Fibroblast of skin of right quadriceps (primary cell): ENCODE results near the gene ACVR1B.

Experiments
- DNase-seq: peaks from one replicate; pipeline ENCODE4 v3.0.0-alpha.2; 2013

Gene ACVR1B

GRCh38 chr12:52006726-52007157 is 55.2 kb downstream of the ACVR1B start, which contains the start of gene TAMALIN:
Gene TAMALIN, plus strand, starts transcription at chr12:52006946. Its CDS starts 74 bp downstream, at chr12:52007020.
- DNase-seq: peak; percentile 72

DNA sequence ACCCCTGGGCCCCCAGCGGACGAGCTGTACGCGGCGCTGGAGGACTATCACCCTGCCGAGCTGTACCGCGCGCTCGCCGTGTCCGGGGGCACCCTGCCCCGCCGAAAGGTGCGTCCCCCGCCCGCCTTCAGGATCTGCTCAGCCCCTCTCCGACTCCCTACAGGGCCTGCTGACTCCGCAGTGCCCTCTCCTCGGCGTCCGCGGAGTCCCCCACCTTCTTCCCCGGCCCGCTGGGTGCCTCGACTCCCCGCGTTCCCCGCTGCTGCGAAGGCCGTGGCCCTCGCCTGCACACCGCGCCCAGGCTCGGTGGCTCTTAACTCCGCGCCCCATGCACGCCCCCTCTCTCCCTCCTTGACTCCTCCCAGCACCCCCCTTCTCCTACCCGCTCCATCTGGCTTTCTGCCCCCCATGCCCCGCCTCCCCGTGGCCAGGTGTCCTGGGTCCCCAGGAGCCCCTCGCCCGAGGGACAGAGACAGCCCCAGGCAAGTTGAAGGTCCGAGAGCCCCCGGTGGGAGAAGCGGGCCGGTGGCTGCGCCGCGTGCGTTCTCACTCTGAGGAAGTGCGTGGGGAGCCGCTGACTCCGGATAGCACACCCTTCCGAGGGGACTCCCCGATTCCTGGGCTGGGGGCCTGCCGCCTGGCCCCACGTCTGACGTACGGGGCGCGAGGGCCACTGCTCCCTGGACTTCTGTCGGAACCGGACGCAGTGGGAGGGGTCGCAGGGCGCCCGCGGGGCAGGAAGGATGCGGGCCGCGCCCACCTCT is 55.8 kb downstream of the ACVR1B start:
- no peak for DNase-seq

DNA sequence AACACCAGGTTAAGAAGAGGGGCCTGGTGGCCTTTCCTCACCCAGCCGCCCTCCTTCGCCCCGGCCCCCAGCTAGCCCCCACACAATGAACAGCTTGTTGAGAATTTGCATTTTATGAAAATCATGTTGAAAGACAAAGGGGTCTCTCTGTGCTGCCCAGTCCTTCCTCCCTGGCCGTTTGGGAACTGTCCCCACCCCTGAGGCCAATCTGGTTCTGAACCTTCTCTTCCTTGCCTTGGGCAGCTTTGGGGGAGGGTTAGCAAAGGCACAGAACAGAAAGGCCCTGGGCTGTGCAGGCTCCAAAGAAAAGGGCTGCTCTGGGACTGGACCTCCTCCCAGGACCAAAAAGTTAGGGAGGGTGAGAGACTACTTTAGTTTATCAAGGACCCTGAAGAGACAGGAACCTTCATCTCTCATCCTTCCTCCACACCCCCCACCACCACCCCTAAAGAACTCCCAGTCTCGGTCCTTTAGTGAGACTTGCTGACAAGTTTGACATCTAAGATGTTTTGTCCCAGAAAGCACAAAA is 56.5 kb downstream of the ACVR1B start:
- DNase-seq: no peak

DNA sequence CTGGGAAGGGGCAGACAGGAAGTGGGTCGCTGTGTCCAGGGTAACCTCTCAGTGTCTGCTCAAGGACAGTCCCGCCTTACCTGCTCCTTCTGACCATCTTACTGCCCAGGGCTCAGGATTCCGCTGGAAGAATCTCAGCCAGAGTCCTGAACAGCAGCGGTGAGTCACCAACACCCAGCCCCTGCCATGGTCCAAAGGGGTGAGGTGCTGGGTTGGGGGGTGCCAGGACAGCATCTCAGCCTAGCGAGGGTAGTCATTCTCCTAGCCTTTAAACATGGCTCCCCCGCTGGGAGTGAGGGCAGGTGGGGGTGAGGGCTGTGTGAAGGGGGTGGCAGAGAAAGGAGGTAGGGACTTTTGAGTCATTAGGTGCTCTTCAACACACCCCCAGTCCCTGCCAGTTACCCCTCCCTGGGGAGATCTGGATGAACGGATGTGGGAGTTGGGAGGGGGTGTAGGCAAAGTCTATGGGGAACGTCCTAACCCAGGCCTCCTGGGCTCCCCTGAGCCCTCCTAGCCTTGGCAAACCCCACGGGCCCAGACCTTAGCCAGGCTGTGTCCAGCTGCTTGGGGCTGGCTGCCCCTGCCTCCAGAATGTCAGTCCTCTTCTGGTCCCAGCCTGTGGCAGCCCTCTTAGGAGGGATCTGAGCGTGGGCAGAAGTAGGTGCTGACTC is 57.7 kb downstream of the ACVR1B start:
- no peak for DNase-seq

DNA sequence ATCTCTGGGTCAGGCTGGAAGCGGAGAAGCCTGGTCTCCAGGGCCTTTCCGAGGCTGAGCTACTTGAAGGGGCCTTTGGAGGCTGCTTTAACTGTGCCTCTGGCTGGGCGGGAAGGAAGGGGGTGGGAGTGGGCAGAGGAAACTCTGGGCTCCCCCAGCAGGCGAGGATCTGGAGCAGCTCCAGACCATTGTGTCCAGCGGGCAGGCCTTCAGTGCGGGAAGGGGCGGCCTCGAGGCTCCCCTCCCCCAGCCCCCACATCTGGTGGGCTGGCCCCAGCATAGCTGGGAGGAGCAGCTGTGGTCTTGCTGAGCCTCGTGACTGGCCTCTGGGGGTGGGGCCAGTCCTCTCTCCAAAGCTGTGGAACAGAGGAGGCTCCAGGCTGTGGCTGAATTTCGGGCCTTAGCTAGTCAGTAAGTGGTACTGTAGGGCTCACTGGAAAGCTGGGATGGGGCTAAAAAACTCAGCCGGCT is 58.7 kb downstream of the ACVR1B start:
- DNase-seq: peak; percentile 88

DNA sequence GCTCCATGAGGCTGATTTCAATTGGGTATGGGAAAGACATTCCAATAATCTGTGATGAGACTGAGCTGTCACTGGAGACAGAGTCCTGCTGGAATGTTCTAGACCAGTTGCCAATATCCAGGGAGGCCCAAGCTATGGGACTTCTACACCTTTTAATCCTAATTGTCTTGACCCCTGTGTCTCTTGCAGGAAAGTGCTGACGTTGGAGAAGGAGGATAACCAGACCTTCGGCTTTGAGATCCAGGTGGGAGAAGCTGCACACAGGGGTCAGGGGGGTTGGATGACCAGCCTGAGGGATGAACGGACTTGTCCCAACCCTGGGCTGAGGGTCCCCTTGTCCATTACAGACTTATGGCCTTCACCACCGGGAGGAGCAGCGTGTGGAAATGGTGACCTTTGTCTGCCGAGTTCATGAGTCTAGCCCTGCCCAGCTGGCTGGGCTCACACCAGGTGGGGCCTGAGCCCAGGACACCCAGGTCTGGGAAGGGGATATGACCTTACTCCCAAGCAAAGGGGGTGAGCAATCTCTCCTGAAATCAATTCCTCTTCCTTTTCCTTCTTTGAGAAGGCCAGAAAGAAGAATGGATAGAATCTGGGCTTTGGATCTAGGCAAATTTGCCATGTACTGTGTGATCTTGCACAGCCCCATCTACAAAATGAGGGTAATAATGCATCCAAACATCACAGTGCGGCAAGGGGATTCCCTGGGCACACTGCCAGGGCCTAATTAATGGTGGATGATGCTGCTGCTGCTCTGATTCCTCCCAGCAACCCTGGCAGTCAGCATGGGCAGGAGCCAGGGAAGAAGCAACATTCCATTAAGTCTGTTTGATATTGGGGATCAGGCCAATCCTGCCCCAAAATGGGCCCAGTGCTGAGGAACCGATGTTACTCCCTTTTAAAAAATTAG is 59.4 kb downstream of the ACVR1B start:
- DNase-seq: no peak

GRCh38 chr12:52011602-52012214 is 60.2 kb downstream of the ACVR1B start:
- DNase-seq: no peak

DNA sequence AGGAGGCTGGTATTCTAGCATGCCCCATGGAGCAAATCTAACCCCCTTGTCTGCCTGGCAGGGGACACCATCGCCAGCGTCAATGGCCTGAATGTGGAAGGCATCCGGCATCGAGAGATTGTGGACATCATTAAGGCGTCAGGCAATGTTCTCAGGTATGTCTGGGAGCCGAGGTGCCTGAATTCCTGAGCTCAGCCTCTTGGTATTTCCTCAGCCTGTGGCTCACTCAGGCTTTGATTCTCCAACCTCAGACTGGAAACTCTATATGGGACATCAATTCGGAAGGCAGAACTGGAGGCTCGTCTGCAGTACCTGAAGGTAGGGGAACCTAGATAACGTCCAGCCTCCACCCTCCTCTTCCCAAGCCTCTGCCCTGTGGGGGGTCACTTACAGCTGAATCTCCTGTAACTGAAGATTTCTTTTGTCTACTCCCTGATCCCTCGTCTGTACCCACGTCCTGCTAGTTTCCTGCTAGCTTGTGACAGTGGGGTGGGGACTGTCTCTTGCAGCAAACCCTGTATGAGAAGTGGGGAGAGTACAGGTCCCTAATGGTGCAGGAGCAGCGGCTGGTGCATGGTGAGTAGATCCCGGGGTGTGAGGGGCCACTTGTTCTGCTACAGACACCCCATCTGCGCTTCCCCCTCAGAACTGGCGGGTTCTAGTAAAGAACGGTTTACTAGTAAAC is 62.3 kb downstream of the ACVR1B start:
- no peak for DNase-seq

GRCh38 chr12:52014567-52015530 is 63.4 kb downstream of the ACVR1B start:
- no peak for DNase-seq

DNA sequence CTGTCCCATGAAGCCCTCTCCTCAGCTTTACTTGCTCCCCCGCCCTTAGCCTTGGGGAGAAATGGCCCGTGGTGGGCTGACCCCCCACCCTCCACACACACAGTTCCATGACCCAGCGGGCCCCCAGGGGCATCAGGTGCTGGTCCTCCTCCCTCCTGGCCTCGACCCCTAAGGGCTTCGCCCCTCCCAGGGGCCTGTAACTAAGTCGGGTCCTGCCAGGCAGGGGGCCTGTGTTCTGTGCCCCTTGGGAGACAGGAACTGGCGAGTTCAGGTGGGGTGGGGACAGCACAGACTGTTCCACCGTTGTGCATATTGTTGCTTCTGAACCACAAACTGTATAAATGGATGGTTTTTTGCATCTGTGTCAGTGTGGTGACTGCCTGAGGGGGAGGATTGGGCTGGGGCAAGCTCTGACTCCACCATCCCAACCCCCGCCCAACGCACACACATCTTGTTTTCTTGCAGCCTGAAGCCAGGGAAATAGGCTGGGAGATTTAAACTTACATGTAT is 64.1 kb downstream of the ACVR1B start:
- DNase-seq: no peak

- no peak for DNase-seq
These were observed 67.1 kb downstream of the ACVR1B start for GRCh38 chr12:52018433-52019112.

DNA sequence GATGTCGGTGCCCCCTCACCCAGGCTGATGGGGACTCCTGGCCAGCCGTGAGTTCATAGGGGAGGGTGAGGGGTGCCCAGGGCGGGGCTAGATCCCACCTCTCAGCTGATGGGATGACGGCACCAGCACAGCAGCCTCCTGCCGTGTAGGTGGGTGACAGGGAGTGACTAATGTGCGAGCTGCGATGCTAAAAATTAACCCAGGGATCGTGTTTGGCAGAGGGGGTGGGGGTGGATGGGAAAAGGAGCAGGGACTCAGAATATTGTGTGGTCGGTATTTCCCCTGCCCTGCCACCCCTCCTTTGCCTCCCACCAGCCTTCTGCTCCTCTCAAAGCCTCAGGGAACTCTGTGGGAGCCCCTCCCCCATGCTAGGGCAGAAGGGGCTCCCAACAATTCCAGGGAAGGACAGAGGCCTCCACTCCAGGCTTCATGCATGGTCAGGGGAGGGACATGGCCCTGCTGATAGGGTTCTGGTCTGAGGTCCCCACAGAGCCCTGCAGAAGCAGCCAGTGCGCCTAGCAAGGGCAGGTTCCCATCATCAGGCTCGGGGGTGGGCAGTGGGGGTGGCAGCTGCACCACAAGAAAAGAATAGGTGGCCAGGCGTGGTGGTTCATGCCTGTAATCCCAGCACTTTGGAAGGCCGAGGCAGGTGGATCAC is 67.7 kb downstream of the ACVR1B start:
- DNase-seq: no peak

DNA sequence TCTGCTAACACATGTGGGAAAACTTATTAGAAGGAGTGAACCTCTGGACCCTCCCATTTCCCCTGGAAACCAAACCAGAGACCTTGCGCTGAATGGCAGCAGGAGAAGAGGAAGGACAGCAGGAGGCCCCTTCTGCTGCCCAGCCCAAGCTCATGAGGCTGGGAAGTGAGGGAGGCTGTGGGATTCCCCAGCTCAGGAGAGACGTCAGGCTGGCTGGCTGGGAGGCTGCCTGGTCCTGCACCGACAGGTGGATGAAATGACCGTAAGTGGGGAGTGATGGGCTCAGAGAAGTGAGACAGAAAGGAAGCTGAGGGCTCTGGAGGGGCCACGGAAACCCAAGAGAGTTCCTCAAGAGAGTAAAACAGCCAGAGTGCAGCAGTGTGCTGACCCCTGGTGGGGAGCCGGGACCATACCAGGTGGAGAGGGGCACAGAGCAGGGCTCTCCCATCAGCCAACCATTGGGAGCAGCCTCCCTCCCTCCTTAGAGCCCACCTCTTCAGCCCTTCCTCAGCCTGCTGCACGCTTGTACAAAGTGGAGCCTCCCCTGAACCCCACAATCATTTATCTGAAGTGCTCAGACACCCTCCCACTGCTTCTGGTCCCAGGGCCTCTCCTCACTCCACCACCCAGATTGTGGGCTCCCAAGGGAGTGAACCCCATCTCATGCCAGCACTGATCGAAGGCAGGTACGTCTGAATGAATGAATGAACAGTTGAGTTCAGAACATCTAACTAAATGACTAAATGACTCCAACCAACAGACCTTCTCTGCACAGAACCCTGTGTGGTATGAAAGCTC is 69.2 kb downstream of the ACVR1B start:
- DNase-seq: peak; percentile 55

GRCh38 chr12:52022841-52023181 is 71.3 kb downstream of the ACVR1B start:
- DNase-seq: no peak

DNA sequence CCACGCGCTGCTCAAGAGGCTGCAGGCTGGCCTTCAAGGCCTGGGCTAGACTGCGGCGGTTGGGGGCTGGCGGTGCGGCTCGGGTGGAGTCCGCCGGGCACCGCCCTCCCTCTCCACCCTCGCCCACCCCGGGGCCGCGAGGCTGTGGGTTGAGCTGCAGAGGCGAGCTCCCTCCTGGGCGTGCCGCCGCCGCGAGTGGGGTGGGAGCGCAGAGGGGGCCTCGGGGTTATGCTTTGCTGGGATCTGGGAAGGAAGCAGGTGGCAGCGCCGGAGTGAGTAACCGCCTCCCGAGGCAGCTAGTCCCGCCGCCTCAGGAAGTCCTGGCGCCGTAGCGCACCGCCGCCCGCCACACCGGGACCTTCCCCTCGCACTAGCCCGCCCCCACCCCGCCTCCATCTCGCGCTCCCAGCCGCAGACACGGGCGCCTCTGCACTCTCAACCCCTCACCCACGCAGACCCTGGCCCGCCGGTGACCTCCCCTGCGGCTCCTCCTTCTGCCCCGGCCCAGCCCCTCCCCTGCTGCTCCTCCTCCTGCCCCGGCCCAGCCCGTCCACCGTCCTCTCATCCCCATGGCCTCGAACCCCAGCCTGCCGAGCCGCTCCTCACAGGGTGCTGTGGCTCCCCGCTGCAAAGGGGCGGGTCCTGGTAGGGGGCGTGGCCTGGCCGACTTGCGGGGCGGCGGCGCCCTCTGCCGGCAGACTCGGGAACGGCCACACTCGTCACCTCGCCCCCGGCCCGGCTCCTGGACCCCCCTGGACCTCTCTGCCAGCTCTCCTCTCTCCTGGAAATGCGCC is 71.9 kb downstream of the ACVR1B start:
- DNase-seq: peak; percentile 64

DNA sequence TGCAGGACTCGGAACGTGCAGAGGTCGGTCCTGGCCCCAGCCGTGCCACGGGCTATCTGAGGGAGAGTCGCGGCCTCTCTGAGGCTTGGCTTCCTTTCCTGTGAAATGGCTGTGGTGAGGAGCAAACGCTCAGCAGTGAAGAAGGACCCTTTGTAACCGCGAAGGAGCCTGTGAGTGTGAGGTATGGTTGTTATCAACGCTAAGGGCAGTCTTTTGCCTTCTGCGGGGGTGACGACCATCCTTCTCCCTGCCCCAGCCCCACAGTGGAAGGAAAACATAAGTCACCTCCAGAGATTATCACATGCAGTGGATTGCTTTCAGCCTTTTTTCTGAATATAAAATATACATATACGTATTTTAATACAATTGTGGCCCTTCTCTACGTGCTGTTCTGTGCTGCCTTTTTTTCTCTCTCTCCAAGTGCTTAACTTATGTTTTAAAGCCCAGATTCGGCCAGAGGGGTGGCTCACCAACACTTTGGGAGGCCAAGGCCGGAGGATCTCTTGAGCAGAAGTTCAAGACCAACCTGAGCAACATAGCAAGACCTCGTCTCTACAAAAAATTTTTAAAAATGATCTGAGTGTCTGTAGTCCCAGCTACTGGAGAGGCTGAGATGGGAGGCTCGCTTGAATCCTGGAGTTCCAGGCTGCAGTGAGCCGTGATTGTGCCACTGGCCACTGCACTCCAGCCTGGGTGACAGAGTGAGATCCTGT is 72.6 kb downstream of the ACVR1B start:
- no peak for DNase-seq

GRCh38 chr12:52024845-52025230 is 73.3 kb downstream of the ACVR1B start:
- no peak for DNase-seq
